ENCODE data around the gene PMAIP1.

- TF ChIP-seq CTCF (IDR thresholded peaks at IDR 0.05) (no peak), POLR2A (IDR thresholded peaks at IDR 0.05) (no peak)
Measured at GRCh38 chr18:59911600-59911999, 11.8 kb downstream of the PMAIP1 start.
